Gastroesophageal sphincter (tissue), 3 donors: Measurements from ENCODE around the gene CCDC33.

ENCODE experiments used
- CTCF ChIP-seq, 4 experiments: fragments of 200-600 bp in 2 of 4; fragments of 450-650 bp in 2 of 4; sonication (generic) in 1 of 4; IDR thresholded peaks; one replicate each; pipeline ENCODE4 v1.5.1; 2017 to 2019; ENCODE audit warnings: antibody characterized with exemption in 4 of 4, mild to moderate bottlenecking in 2 of 4, moderate library complexity in 2 of 4
- EP300 ChIP-seq: sonication (generic); formaldehyde crosslinking; IDR thresholded peaks from one replicate; pipeline ENCODE4 v1.6.1; 2017; ENCODE audit warnings: antibody characterized with exemption, mild to moderate bottlenecking
- POLR2A ChIP-seq, 2 donors: fragments of 450-650 bp; IDR thresholded peaks; one replicate each; pipeline ENCODE4 v1.6.1; 2017; ENCODE audit warnings: antibody characterized with exemption in 2 of 2, mild to moderate bottlenecking in 2 of 2, moderate library complexity in 1 of 2
- POLR2AphosphoS5 ChIP-seq: sonication (generic); formaldehyde crosslinking; IDR thresholded peaks from one replicate; pipeline ENCODE4 v1.6.1; 2017; ENCODE audit warnings: antibody characterized with exemption

GRCh38 chr15:74221399-74222239 is 14.5 kb upstream of the CCDC33 start:
- no peak for TF ChIP-seq POLR2AphosphoS5
- TF ChIP-seq CTCF (IDR thresholded peaks at IDR 0.05) = no peak
- no peak for TF ChIP-seq EP300
- TF ChIP-seq POLR2A (IDR thresholded peaks at IDR 0.05) = no peak
